HUES48 (cell line): ENCODE data around the gene PLAGL2.

Source experiments
- H3K27ac ChIP-seq: one replicate; pipeline ENCODE4 v1.7.0; 2013; ENCODE audit warnings: low read depth, low read length, inconsistent platforms
- H3K27me3 ChIP-seq: 2 replicates; pipeline ENCODE4 v1.6.1; 2013; ENCODE audit warnings: mild to moderate bottlenecking, low read length; ENCODE audit not compliant: control insufficient read depth, insufficient read depth
- H3K36me3 ChIP-seq: 2 replicates; pipeline ENCODE4 v1.6.1; 2013; ENCODE audit warnings: low read length; ENCODE audit not compliant: control insufficient read depth, insufficient read depth
- H3K4me1 ChIP-seq: 2 replicates; pipeline ENCODE4 v1.6.1; 2013; ENCODE audit warnings: mild to moderate bottlenecking, low read length; ENCODE audit not compliant: control insufficient read depth, insufficient read depth
- H3K4me3 ChIP-seq: 2 replicates; pipeline ENCODE4 v1.5.1; 2013; ENCODE audit warnings: mild to moderate bottlenecking, low read depth, low read length
- H3K9ac ChIP-seq: 2 replicates; pipeline ENCODE4 v1.6.1; 2013; ENCODE audit warnings: mild to moderate bottlenecking, low read depth, low read length, moderate library complexity
- H3K9me3 ChIP-seq: 2 replicates; pipeline ENCODE4 v1.6.1; 2013; ENCODE audit warnings: low read length; ENCODE audit not compliant: control insufficient read depth, insufficient read depth

The PLAGL2 gene

GRCh38 chr20:32158351-32158750 lies 49.2 kb downstream of the PLAGL2 start:
- H3K4me1 ChIP-seq, result no peaks in the 10 kb centered on the region
- H3K27me3 ChIP-seq, result no peaks in the 10 kb centered on the region
- H3K9ac ChIP-seq, result no peak overlapping the region
- peaks cover 58% of the 10 kb centered on the region for H3K36me3 ChIP-seq
- H3K27ac ChIP-seq, result no peak overlapping the region
- H3K9me3 ChIP-seq, result no peaks in the 10 kb centered on the region
- no peak overlapping the region for H3K4me3 ChIP-seq

- Histone ChIP-seq H3K9me3 (no peaks in the 10 kb centered on the region), H3K4me1 (no peaks in the 10 kb centered on the region), H3K27me3 (no peaks in the 10 kb centered on the region), H3K4me3 (no peak overlapping the region), H3K9ac (no peak overlapping the region), H3K27ac (no peak overlapping the region), H3K36me3 (peaks cover 60% of the 10 kb centered on the region)
These were observed 49.9 kb downstream of the PLAGL2 start for GRCh38 chr20:32157611-32158010.

- no peaks in the 10 kb centered on the region for H3K4me1 ChIP-seq
- H3K9me3 ChIP-seq, result no peaks in the 10 kb centered on the region
- peak overlapping the region; percentile 65 for H3K27ac ChIP-seq
- no peaks in the 10 kb centered on the region for H3K27me3 ChIP-seq
- H3K4me3 ChIP-seq, result no peak overlapping the region
- H3K9ac ChIP-seq, result no peak overlapping the region
- H3K36me3 ChIP-seq, result peaks cover 59% of the 10 kb centered on the region
These were observed 52.2 kb downstream of the PLAGL2 start for GRCh38 chr20:32155017-32155981.

GRCh38 chr20:32153771-32154170 lies 53.8 kb downstream of the PLAGL2 start:
- Histone ChIP-seq H3K36me3 (peaks cover 60% of the 10 kb centered on the region), H3K27ac (no peak overlapping the region), H3K4me3 (no peak overlapping the region)

GRCh38 chr20:32153156-32153665 lies 54.3 kb downstream of the PLAGL2 start:
- no peak overlapping the region for H3K4me3 ChIP-seq
- H3K36me3 ChIP-seq, result peaks cover 59% of the 10 kb centered on the region
- no peaks in the 10 kb centered on the region for H3K4me1 ChIP-seq

More at GRCh38 chr20:32153771-32154170, 53.8 kb downstream of the PLAGL2 start:
- Histone ChIP-seq H3K27me3 (no peaks in the 10 kb centered on the region), H3K9ac (no peak overlapping the region), H3K9me3 (no peaks in the 10 kb centered on the region), H3K4me1 (no peaks in the 10 kb centered on the region)

GRCh38 chr20:32152421-32153155 lies 55.0 kb downstream of the PLAGL2 start:
- no peaks in the 10 kb centered on the region for H3K4me1 ChIP-seq
- no peaks in the 10 kb centered on the region for H3K27me3 ChIP-seq
- no peaks in the 10 kb centered on the region for H3K9me3 ChIP-seq
- H3K36me3 ChIP-seq, result peaks cover 58% of the 10 kb centered on the region
- H3K27ac ChIP-seq, result no peak overlapping the region
- H3K4me3 ChIP-seq, result no peak overlapping the region
- H3K9ac ChIP-seq, result no peak overlapping the region

More at GRCh38 chr20:32153156-32153665, 54.3 kb downstream of the PLAGL2 start:
- Histone ChIP-seq H3K27ac (no peak overlapping the region), H3K9ac (no peak overlapping the region), H3K27me3 (no peaks in the 10 kb centered on the region), H3K9me3 (no peaks in the 10 kb centered on the region)

- H3K27me3 ChIP-seq, result no peaks in the 10 kb centered on the region
- no peak overlapping the region for H3K4me3 ChIP-seq
- H3K36me3 ChIP-seq, result peaks cover 75% of the 10 kb centered on the region
- no peak overlapping the region for H3K27ac ChIP-seq
- no peaks in the 10 kb centered on the region for H3K9me3 ChIP-seq
- H3K4me1 ChIP-seq, result no peaks in the 10 kb centered on the region
- H3K9ac ChIP-seq, result no peak overlapping the region
These were observed 57.2 kb downstream of the PLAGL2 start for GRCh38 chr20:32150291-32150848.

GRCh38 chr20:32149566-32150170 lies 57.9 kb downstream of the PLAGL2 start:
- Histone ChIP-seq H3K4me3 (no peak overlapping the region), H3K4me1 (no peaks in the 10 kb centered on the region), H3K27me3 (no peaks in the 10 kb centered on the region), H3K9me3 (no peaks in the 10 kb centered on the region), H3K27ac (no peak overlapping the region), H3K36me3 (peaks cover 82% of the 10 kb centered on the region), H3K9ac (no peak overlapping the region)

GRCh38 chr20:32144898-32145662 lies 62.5 kb downstream of the PLAGL2 start:
- Histone ChIP-seq H3K36me3 (peaks cover 89% of the 10 kb centered on the region), H3K27ac (no peak overlapping the region), H3K4me3 (no peak overlapping the region), H3K4me1 (no peaks in the 10 kb centered on the region), H3K27me3 (no peaks in the 10 kb centered on the region), H3K9ac (no peak overlapping the region), H3K9me3 (no peaks in the 10 kb centered on the region)

GRCh38 chr20:32142991-32143390 lies 64.6 kb downstream of the PLAGL2 start:
- no peaks in the 10 kb centered on the region for H3K4me1 ChIP-seq
- H3K36me3 ChIP-seq, result peaks cover 90% of the 10 kb centered on the region
- H3K27ac ChIP-seq, result no peak overlapping the region
- H3K27me3 ChIP-seq, result no peaks in the 10 kb centered on the region
- no peak overlapping the region for H3K4me3 ChIP-seq
- no peak overlapping the region for H3K9ac ChIP-seq
- no peaks in the 10 kb centered on the region for H3K9me3 ChIP-seq
